Mesodermal cell (in vitro differentiated cells): ENCODE results near the gene COL25A1.

Experiments
- H3K27ac ChIP-seq: 2 replicates; pipeline ENCODE4 v1.7.0; 2013; ENCODE audit warnings: mild to moderate bottlenecking, low read depth, low read length, moderate library complexity; ENCODE audit not compliant: severe bottlenecking
- H3K36me3 ChIP-seq: 2 replicates; pipeline ENCODE4 v1.7.1; 2013; ENCODE audit warnings: mild to moderate bottlenecking, low read length, moderate library complexity; ENCODE audit not compliant: control insufficient read depth, insufficient read depth
- H3K4me1 ChIP-seq: one replicate; pipeline ENCODE4 v1.7.1; 2013; ENCODE audit warnings: mild to moderate bottlenecking, low read length; ENCODE audit not compliant: insufficient read depth, control insufficient read depth, poor library complexity, severe bottlenecking
- H3K4me3 ChIP-seq: 2 replicates; pipeline ENCODE4 v1.7.0; 2013; ENCODE audit warnings: low read length, control low read depth, mild to moderate bottlenecking; ENCODE audit not compliant: insufficient read depth, poor library complexity, severe bottlenecking; ENCODE audit errors: extremely low read depth
- H3K9me3 ChIP-seq: 2 replicates; pipeline ENCODE4 v1.7.1; 2013; ENCODE audit warnings: mild to moderate bottlenecking, low read length, moderate library complexity; ENCODE audit not compliant: control insufficient read depth
- WGBS, 2 experiments: methylation state at CpG; one replicate each; pipeline ENCODE4 v1.1.5; 2013; ENCODE audit warnings: missing lambda C conversion rate in 2 of 2; ENCODE audit not compliant: insufficient coverage in 2 of 2; 5-methylcytosine and 5-hydroxymethylcytosine counted together

Gene COL25A1

DNA sequence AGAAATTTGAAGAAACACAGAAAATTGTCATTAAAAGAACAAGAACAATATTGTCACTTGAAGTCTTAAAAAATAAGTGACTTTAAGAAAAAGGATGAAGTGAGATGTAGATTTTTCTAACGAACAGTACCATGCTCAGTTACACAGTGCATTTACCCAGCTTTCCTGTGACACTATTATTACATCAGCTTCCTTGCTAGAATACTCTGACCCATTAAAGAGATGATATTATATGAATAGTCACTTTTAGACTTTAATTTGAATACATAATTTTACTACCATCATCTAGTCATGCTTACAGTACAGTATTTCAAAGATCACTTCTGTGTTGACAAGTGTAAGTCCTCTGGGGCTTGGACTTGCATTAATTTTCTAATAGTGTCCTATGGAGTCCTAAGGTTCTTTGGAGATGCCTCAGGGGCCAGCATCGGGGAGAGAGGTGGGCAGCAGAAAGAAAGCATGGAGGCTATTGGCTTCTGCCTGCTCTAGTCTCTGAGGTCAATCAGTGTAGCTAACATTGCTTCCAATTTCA is 10.7 kb downstream of the COL25A1 start:
- WGBS, 2 experiments = no CpG with 5 or more reads among the region's 2 CpGs
- no peak overlapping the region for H3K27ac ChIP-seq
- no peaks in the 10 kb centered on the region for H3K9me3 ChIP-seq
- H3K36me3 ChIP-seq = peaks cover 8% of the 10 kb centered on the region
- H3K4me3 ChIP-seq = no peak overlapping the region
- peaks cover 3% of the 10 kb centered on the region for H3K4me1 ChIP-seq

GRCh38 chr4:109290918-109291317 is 11.5 kb downstream of the COL25A1 start:
- Histone ChIP-seq H3K4me3 (no peak overlapping the region), H3K9me3 (no peaks in the 10 kb centered on the region), H3K4me1 (peaks cover 3% of the 10 kb centered on the region), H3K36me3 (peaks cover 3% of the 10 kb centered on the region), H3K27ac (no peak overlapping the region)
- WGBS, 2 experiments = 83% methylated on average over 1 of the region's 3 CpGs; no CpG with 5 or more reads in 1 of the 2 experiments

DNA sequence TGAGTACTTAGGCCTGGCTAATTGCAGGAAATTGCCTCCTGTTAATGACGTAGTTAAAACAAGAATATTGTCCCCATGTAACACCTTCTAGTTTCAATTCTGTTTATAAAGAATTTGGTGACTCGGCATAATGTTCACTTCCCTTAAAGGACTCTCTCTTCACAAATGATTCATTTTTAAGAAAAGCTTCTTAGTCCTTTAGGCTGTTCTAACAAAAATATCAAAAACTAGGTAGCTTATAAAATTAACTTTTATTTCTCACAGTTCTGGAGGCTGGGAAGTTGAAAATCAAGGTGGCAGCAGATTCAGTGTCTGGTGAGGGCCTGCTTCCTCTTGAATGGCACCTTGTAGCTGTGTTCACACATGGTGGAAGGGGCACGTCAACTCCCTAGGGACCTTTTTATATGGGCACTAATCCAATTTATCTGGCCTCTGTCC is 23.8 kb downstream of the COL25A1 start:
- Histone ChIP-seq H3K4me1 (no peaks in the 10 kb centered on the region), H3K4me3 (no peak overlapping the region), H3K36me3 (no peaks in the 10 kb centered on the region), H3K27ac (no peak overlapping the region), H3K9me3 (no peaks in the 10 kb centered on the region)
- WGBS, 2 experiments = 92 to 100% methylated on average over 1 to 2 of the region's 3 CpGs

DNA sequence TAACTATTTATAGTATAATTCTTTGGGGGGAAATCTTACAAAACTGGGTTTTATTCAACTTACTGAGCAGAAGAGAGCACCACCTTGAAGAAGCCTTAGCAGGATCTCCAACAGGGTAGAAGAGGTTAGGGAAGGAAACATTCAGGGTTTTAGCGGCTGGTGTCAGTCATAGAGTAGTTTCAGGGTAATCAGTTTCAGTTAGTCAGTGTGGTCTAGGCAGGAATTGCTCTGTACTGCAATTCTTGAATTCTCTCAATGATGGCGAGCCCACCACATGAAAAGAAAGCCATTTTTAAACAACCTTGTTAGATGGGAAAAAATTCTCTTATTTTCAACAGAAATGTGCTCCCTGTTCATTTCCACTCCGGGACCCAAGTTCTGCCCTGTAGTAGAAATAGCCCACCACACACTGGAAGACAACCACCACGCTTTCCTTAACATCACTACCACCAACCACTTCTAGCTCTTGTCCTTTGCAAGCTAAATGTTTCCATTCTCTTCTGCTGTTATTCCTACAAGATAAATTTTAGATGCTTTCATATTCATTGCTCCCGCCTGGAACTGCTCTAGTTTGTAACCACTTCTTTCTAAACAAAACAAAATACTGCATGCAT is 25.9 kb downstream of the COL25A1 start:
- 95 to 100% methylated on average over 3 to 4 of the region's 5 CpGs for WGBS, 2 experiments
- Histone ChIP-seq H3K9me3 (no peaks in the 10 kb centered on the region), H3K4me3 (no peak overlapping the region), H3K27ac (no peak overlapping the region), H3K4me1 (no peaks in the 10 kb centered on the region), H3K36me3 (no peaks in the 10 kb centered on the region)

DNA sequence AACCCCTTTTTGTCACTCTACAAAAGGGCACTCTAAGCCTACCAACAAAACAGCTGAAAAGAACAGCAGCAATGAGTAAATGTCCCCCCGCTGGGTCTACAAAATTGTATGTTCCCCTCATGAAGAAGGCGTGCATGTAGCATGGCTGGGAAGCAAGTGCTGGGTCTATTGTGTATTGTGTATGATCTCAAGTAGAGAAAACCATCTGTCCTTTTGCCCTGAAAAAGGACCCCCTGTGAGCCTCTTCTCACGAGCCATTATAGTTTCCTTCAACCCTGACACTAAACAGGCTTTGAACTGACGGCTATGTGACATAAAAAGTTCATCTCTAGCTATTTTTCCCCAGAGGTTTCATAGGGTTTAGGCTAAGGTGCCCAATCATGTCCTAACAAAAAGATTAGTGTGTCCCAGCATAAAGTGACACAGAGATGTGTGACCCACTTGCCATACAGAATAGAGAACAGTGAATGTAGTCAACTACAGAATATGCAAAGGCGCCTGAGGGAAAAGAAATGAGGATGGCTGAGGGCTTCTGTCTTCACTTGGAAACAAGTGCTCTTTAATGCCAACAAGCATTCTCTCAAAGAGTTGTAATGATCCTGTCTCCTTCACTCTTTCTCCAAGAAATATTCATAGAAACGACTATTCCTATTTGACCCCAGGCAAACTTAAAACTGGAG is 27.3 kb downstream of the COL25A1 start:
- H3K27ac ChIP-seq = peak overlapping the region; percentile 42
- H3K4me3 ChIP-seq = no peak overlapping the region
- no peaks in the 10 kb centered on the region for H3K36me3 ChIP-seq

GRCh38 chr4:109266891-109267290 is 35.6 kb downstream of the COL25A1 start:
- no peaks in the 10 kb centered on the region for H3K36me3 ChIP-seq
- no peak overlapping the region for H3K27ac ChIP-seq
- no peaks in the 10 kb centered on the region for H3K9me3 ChIP-seq
- H3K4me3 ChIP-seq = no peak overlapping the region
- H3K4me1 ChIP-seq = no peaks in the 10 kb centered on the region

More for the DNA sequence above, 27.3 kb downstream of the COL25A1 start:
- Histone ChIP-seq H3K4me1 (no peaks in the 10 kb centered on the region), H3K9me3 (no peaks in the 10 kb centered on the region)
- 86 to 90% methylated on average over 2 to 3 of the region's 6 CpGs for WGBS, 2 experiments

DNA sequence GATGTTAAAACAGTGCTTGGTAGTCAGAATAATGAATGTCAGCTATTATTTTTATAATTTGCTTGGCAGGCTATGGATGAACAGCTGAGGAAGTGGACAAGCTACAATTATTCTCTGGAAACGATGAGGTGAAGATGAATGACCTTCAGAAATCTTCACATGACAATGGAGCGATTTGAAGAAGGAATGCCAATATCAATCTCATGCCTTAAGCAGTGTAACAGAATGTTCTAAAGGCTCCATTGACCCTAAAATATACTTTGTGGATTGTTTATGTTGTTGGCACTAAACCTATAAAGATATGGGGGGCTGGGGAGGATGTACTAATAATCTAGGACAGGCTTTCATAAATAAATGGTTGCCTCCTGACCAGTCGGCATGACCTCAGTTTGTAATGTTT is 36.2 kb downstream of the COL25A1 start:
- no peaks in the 10 kb centered on the region for H3K9me3 ChIP-seq
- 100% methylated on average over 2 of the region's 3 CpGs; no CpG with 5 or more reads in 1 of the 2 experiments for WGBS, 2 experiments
- H3K36me3 ChIP-seq = no peaks in the 10 kb centered on the region
- no peak overlapping the region for H3K27ac ChIP-seq
- H3K4me1 ChIP-seq = no peaks in the 10 kb centered on the region
- H3K4me3 ChIP-seq = no peak overlapping the region

- 100% methylated on average over 1 of the region's 4 CpGs; no CpG with 5 or more reads in 1 of the 2 experiments for WGBS, 2 experiments
- no peak overlapping the region for H3K27ac ChIP-seq
- no peaks in the 10 kb centered on the region for H3K36me3 ChIP-seq
- H3K4me3 ChIP-seq = no peak overlapping the region
- H3K4me1 ChIP-seq = no peaks in the 10 kb centered on the region
- no peaks in the 10 kb centered on the region for H3K9me3 ChIP-seq
These were observed 38.7 kb downstream of the COL25A1 start for GRCh38 chr4:109263721-109264120.

GRCh38 chr4:109256818-109257217 is 45.6 kb downstream of the COL25A1 start:
- H3K27ac ChIP-seq = no peak overlapping the region
- no peak overlapping the region for H3K4me3 ChIP-seq
- no peaks in the 10 kb centered on the region for H3K36me3 ChIP-seq
- H3K9me3 ChIP-seq = no peaks in the 10 kb centered on the region
- H3K4me1 ChIP-seq = no peaks in the 10 kb centered on the region

GRCh38 chr4:109254845-109255244 is 47.6 kb downstream of the COL25A1 start:
- peaks cover 2% of the 10 kb centered on the region for H3K36me3 ChIP-seq
- H3K27ac ChIP-seq = no peak overlapping the region
- no peak overlapping the region for H3K4me3 ChIP-seq
- no peaks in the 10 kb centered on the region for H3K9me3 ChIP-seq
- no peaks in the 10 kb centered on the region for H3K4me1 ChIP-seq
- 87 to 100% methylated on average over 2 to 4 of the region's 4 CpGs for WGBS, 2 experiments

GRCh38 chr4:109251396-109251795 is 51.1 kb downstream of the COL25A1 start:
- Histone ChIP-seq H3K36me3 (peaks cover 2% of the 10 kb centered on the region), H3K4me1 (no peaks in the 10 kb centered on the region)

More at GRCh38 chr4:109251396-109251795, 51.1 kb downstream of the COL25A1 start:
- peak overlapping the region; percentile 75 for H3K27ac ChIP-seq
- WGBS, 2 experiments = 94 to 100% methylated on average over 1 to 2 of the region's 3 CpGs
- H3K4me3 ChIP-seq = no peak overlapping the region
- H3K9me3 ChIP-seq = no peaks in the 10 kb centered on the region
